Tracheal epithelial cell (primary cell): ENCODE results near the gene SEC24A. TPM values are rescaled to one million over a fixed set of nuclear protein-coding genes. Genes with fewer than 3 reads are reported as not detected.

Experiments
- total RNA-seq: library from RNA; depleted of rRNA; stranded (reverse); fragments of >200 nt; gene quantifications from 2 replicates; pipeline ENCODE4 v1.2.1, GENCODE V29; 2014

SEC24A gene
- total RNA-seq: 11.1 and 16.4 TPM in 2 replicates

DNA sequence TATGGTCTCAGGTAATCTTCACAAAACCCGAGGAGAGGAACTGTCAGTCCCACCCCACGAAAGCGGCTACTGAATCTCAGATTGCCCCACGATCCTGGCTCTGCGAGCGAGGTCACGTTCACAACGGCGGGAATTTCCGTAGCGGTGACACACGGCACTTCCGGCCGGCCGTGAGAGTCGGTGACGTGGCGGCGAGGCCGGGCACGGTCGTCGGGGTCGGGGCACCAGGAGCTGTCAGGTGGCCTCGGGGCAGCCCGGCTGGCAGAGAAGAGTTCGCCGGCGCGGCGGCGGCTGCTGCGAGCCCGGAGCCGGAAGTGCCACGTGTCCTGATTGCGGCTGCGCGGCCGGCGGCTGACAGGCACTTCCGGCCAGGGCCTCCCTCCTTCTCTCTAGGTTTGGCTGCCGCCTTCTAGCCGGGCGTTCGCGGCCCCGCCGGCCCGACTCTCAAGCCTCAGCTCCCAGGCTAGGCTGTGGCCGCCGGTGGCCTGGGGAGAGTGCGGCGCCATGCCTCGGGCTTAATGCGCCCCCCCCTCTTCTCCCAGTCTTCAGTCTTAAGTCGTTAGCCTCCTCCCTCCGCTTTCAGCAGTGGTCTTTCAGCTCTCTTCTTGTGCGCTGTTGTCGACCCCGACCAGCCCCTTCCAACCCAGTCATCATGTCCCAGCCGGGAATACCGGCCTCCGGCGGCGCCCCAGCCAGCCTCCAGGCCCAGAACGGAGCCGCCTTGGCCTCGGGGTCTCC, at the start of gene SEC24A:
Gene SEC24A, plus strand, starts transcription at position 361 of the 738 bp plus-strand sequence. Its CDS starts 292 bp downstream, at position 653.

GRCh38 chr5:134738133-134738962, 89.8 kb downstream of the SEC24A start, which contains the start of gene CAMLG:
Gene CAMLG, plus strand, starts transcription at chr5:134738548. Its CDS starts 73 bp downstream, at chr5:134738621.

DNA sequence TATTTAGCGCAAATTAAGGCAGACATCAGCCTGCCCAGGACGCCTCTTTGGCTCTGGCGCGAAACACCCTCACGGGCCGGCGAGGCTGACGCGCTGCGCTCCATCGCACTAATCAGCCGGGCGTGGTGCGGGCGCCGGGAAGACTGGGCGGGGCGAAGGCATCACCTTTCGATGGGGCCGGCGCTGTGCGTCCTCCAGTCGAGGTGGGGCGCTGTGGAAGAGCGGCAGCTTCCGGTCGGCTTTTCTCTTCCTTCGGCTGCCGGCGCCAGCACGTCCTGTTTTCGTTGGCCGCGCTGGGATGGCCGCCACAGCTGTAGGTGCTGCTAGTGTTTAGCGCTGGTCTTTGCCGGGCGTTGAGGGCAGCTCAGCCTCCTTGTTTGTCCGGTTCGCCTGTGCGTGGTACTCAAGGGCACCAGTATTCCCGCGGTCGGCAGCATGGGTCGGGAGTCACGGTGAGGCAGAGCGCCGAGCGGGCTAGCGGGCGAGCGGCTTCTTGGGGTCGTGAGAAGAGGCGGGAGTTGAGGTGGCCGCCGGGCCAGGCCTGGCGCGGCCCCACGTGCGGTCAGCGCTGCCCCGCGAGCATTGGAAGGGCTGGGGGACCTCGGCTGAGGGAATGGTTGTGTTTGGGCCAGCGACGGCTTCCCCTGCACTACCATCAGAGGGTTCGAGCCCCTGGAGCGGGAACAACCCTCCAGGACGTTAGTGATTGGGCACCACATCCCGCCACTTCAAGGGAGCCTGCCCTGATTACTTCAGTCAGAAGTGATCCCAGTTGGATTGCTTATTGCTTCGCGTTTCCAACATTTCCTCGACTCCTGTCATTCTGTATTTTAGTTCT, 110.1 kb downstream of the SEC24A start, which contains the start of gene DDX46:
Gene DDX46, plus strand, starts transcription at position 276 of the 838 bp plus-strand sequence. Its CDS starts 160 bp downstream, at position 436.

Other genes with a start within 250 kb of the SEC24A start
- gene CDKN2AIPNL, start 236.9 kb upstream of the SEC24A start, total RNA-seq: 22.4 and 29.4 TPM in 2 replicates
- 13.5 and 25.2 TPM in 2 replicates for gene JADE2, start 123.1 kb upstream of the SEC24A start, total RNA-seq
- 38.4 and 77.8 TPM in 2 replicates for gene SAR1B, start 16.0 kb upstream of the SEC24A start, total RNA-seq
- 26.0 and 30.5 TPM in 2 replicates for gene CAMLG, start 89.8 kb downstream of the SEC24A start, total RNA-seq
- 8.7 and 11.1 TPM in 2 replicates for gene DDX46, start 110.0 kb downstream of the SEC24A start, total RNA-seq
- gene C5orf24, start 197.2 kb downstream of the SEC24A start, total RNA-seq: 27.2 and 30.9 TPM in 2 replicates
- 29.2 and 54.5 TPM in 2 replicates for gene TXNDC15, start 225.6 kb downstream of the SEC24A start, total RNA-seq